ENCODE results near the gene VEGFA. TPM values are rescaled to one million over a fixed set of nuclear protein-coding genes. Genes with fewer than 3 reads are reported as not detected.

The VEGFA gene
- total RNA-seq, 1 experiment from 2014 or later: 174 TPM

- H3K27me3 Mint-ChIP-seq (ENCODE audit: insufficient read depth, unreplicated experiment): no peaks in the 10 kb centered on the region
- H3K27me3 ChIP-seq (replicated peaks; ENCODE audit: control insufficient read depth, insufficient read depth, low read length): no peaks in the 10 kb centered on the region
- POLR2A ChIA-PET: no interaction called here
- no peak overlapping the region for H3K4me3 ChIP-seq (ENCODE audit: low read depth, low read length)
- H3K4me1 ChIP-seq: peaks cover 19% of the 10 kb centered on the region
- no peak overlapping the region for H3K4me3 Mint-ChIP-seq (ENCODE audit: unreplicated experiment)
- no peak overlapping the region for H3K27ac Mint-ChIP-seq (ENCODE audit: unreplicated experiment)
- DNase-seq: no peak
- TF ChIP-seq, protein P1, sequence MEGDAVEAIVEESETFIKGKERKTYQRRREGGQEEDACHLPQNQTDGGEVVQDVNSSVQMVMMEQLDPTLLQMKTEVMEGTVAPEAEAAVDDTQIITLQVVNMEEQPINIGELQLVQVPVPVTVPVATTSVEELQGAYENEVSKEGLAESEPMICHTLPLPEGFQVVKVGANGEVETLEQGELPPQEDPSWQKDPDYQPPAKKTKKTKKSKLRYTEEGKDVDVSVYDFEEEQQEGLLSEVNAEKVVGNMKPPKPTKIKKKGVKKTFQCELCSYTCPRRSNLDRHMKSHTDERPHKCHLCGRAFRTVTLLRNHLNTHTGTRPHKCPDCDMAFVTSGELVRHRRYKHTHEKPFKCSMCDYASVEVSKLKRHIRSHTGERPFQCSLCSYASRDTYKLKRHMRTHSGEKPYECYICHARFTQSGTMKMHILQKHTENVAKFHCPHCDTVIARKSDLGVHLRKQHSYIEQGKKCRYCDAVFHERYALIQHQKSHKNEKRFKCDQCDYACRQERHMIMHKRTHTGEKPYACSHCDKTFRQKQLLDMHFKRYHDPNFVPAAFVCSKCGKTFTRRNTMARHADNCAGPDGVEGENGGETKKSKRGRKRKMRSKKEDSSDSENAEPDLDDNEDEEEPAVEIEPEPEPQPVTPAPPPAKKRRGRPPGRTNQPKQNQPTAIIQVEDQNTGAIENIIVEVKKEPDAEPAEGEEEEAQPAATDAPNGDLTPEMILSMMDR (IDR thresholded peaks at IDR 0.05; ENCODE audit: insufficient read depth in 1 of 2, low read depth in 1 of 2, low read length in 1 of 2, severe bottlenecking in 1 of 2, unreplicated experiment in 1 of 2): no peak
- no peaks in the 10 kb centered on the region for H3K9me3 ChIP-seq
- no peaks in the 10 kb centered on the region for H3K9me3 Mint-ChIP-seq (ENCODE audit: unreplicated experiment)
- no TSS peak for BruUV-seq (replicated peaks)
- intact Hi-C loops (cut with micrococcal nuclease; ENCODE audit: unreplicated experiment): no loop called here
- peaks cover 20% of the 10 kb centered on the region for H3K4me1 Mint-ChIP-seq (ENCODE audit: low read depth, unreplicated experiment)
- no peaks in the 10 kb centered on the region for H3K36me3 ChIP-seq (ENCODE audit: control insufficient read depth, insufficient read depth, low read length)
- CTCF ChIA-PET: interaction anchor here (0.7 kb wide), 1 partner anchor 12 kb away, joined by 6 read pairs; the partner anchor contains the start of gene VEGFA
- H3K36me3 Mint-ChIP-seq (ENCODE audit: insufficient read depth, unreplicated experiment): no peaks in the 10 kb centered on the region
Measured at GRCh38 chr6:43757966-43758616, 11.9 kb upstream of the VEGFA start.

- Mint-ChIP-seq H3K27ac (ENCODE audit: unreplicated experiment) (no peak overlapping the region), H3K4me1 (ENCODE audit: low read depth, unreplicated experiment) (peaks cover 20% of the 10 kb centered on the region), H3K4me3 (ENCODE audit: unreplicated experiment) (no peak overlapping the region), H3K27me3 (ENCODE audit: insufficient read depth, unreplicated experiment) (no peaks in the 10 kb centered on the region), H3K36me3 (ENCODE audit: insufficient read depth, unreplicated experiment) (no peaks in the 10 kb centered on the region), H3K9me3 (ENCODE audit: unreplicated experiment) (no peaks in the 10 kb centered on the region)
- BruUV-seq (replicated peaks): no TSS peak
- Histone ChIP-seq H3K4me1 (peaks cover 24% of the 10 kb centered on the region), H3K4me3 (ENCODE audit: low read depth, low read length) (no peak overlapping the region), H3K9me3 (no peaks in the 10 kb centered on the region), H3K27me3 (replicated peaks; ENCODE audit: control insufficient read depth, insufficient read depth, low read length) (no peaks in the 10 kb centered on the region), H3K36me3 (ENCODE audit: control insufficient read depth, insufficient read depth, low read length) (no peaks in the 10 kb centered on the region)
- TF ChIP-seq, protein P1 (IDR thresholded peaks at IDR 0.05; ENCODE audit: insufficient read depth in 1 of 2, low read depth in 1 of 2, low read length in 1 of 2, severe bottlenecking in 1 of 2, unreplicated experiment in 1 of 2): peak; percentile 61 to 75
- CTCF ChIA-PET: no interaction called here
- DNase-seq: peak in 1 of 2 experiments; percentile 56
- intact Hi-C loops (cut with micrococcal nuclease; ENCODE audit: unreplicated experiment): no loop called here
- POLR2A ChIA-PET: no interaction called here
Measured at GRCh38 chr6:43758617-43759050, 11.4 kb upstream of the VEGFA start.

DNA sequence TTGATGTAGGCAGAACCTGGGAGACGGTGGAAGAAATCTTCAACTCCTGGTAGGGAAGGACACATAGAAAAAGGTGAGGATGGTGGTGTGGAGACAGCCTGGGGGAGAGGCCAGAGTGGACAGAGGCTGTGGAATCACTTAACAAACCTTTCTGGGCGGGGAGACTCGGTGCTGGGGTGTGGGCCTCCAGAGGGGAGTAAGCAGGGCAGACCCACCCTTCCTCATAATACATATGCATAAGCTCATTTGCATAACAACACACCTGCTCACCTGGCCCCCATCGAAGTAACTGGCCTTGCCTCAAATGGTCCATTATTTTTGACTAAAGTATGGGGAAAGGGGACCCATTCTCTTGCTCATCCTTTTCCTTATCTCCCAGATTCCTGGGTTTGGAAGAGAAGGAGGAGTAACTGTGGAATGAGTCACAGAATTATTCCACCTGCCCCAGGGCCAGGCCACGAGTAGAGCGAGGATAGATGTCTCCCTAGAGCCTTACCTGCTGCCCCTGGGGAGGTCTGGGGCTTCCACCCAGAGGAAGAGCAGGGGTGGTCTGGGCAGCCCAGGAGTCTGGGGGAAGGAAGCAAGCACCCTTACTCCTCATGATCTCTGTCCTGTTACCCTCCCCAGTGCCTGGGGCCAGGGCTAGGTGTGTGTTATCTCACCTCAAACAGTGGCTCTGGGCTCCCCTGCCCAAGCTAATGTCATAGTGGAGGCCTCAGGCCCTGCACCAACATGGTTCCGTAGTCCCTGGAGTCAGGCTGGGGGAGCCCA, 10.7 kb upstream of the VEGFA start:
- no peaks in the 10 kb centered on the region for H3K9me3 ChIP-seq
- ChIA-PET POLR2A (no interaction called here), CTCF (interaction anchor here (0.5 to 2.0 kb wide), 2 partner anchors 11 to 125 kb away, joined by 3 to 8 read pairs; partner anchors contain the start of gene VEGFA)
- Mint-ChIP-seq H3K4me3 (ENCODE audit: unreplicated experiment) (no peak overlapping the region), H3K4me1 (ENCODE audit: low read depth, unreplicated experiment) (peaks cover 20% of the 10 kb centered on the region), H3K27me3 (ENCODE audit: insufficient read depth, unreplicated experiment) (no peaks in the 10 kb centered on the region), H3K9me3 (ENCODE audit: unreplicated experiment) (no peaks in the 10 kb centered on the region), H3K27ac (ENCODE audit: unreplicated experiment) (peak overlapping the region; percentile 21), H3K36me3 (ENCODE audit: insufficient read depth, unreplicated experiment) (no peaks in the 10 kb centered on the region)
- H3K4me1 ChIP-seq: peaks cover 25% of the 10 kb centered on the region
- no peak for DNase-seq
- TF ChIP-seq, protein P1 (IDR thresholded peaks at IDR 0.05; ENCODE audit: insufficient read depth in 1 of 2, low read depth in 1 of 2, low read length in 1 of 2, severe bottlenecking in 1 of 2, unreplicated experiment in 1 of 2): no peak
- H3K4me3 ChIP-seq (ENCODE audit: low read depth, low read length): no peak overlapping the region
- H3K36me3 ChIP-seq (ENCODE audit: control insufficient read depth, insufficient read depth, low read length): no peaks in the 10 kb centered on the region
- no TSS peak for BruUV-seq (replicated peaks)
- intact Hi-C loops (cut with micrococcal nuclease; ENCODE audit: unreplicated experiment): no loop called here
- H3K27me3 ChIP-seq (replicated peaks; ENCODE audit: control insufficient read depth, insufficient read depth, low read length): no peaks in the 10 kb centered on the region

Measured in Caco-2 (cell line).